GM23338 (cell line): Measurements from ENCODE around the gene LRP10. TPM values are rescaled to one million over a fixed set of nuclear protein-coding genes. Genes with fewer than 3 reads are reported as not detected.
A peak's percentile ranks its signal among the peaks of the same experiment; 100 is the strongest.

Experiments
- ATAC-seq: fragments of 200-7000 bp; cut with Tn5 transposase; 3 replicates; pipeline ENCODE4 v1.9.1; 2020
- DNase-seq: peaks from one replicate; pipeline ENCODE4 v3.0.0-alpha.2; 2015; ENCODE audit warnings: low spot score
- H2AFZ ChIP-seq: fragments of 200-600 bp; sonication (generic); 2 replicates; pipeline ENCODE4 v1.8.0; 2016; ENCODE audit warnings: antibody characterized with exemption, mild to moderate bottlenecking, moderate library complexity
- H3F3A ChIP-seq: fragments of 200-600 bp; sonication (generic); replicated peaks from 2 replicates; pipeline ENCODE4 v1.8.0; 2017; ENCODE audit warnings: antibody characterized with exemption, mixed run types, low read depth
- H3K27ac ChIP-seq: fragments of 200-600 bp; sonication (generic); 2 replicates; pipeline ENCODE4 v1.6.1; 2016; ENCODE audit warnings: low read depth
- H3K27me3 ChIP-seq: fragments of 200-600 bp; sonication (generic); 2 replicates; pipeline ENCODE4 v1.8.0; 2016; ENCODE audit warnings: mild to moderate bottlenecking, mixed run types, moderate library complexity; ENCODE audit not compliant: insufficient read depth
- H3K36me3 ChIP-seq: fragments of 200-600 bp; sonication (generic); 2 replicates; pipeline ENCODE4 v1.8.0; 2016; ENCODE audit warnings: mild to moderate bottlenecking; ENCODE audit not compliant: insufficient read depth
- H3K4me1 ChIP-seq: fragments of 200-600 bp; sonication (generic); 2 replicates; pipeline ENCODE4 v1.8.0; 2016; ENCODE audit warnings: mild to moderate bottlenecking, moderate library complexity; ENCODE audit not compliant: insufficient read depth
- H3K4me2 ChIP-seq: fragments of 200-600 bp; sonication (generic); 2 replicates; pipeline ENCODE4 v1.7.1; 2017; ENCODE audit warnings: mixed run types
- H3K4me3 ChIP-seq: fragments of 200-600 bp; sonication (generic); 2 replicates; pipeline ENCODE4 v1.6.1; 2016; ENCODE audit warnings: mixed run types
- H3K79me2 ChIP-seq: fragments of 200-600 bp; sonication (generic); replicated peaks from 2 replicates; pipeline ENCODE4 v1.8.0; 2017; ENCODE audit warnings: mild to moderate bottlenecking; ENCODE audit not compliant: insufficient read depth
- H3K9me2 ChIP-seq: fragments of 200-600 bp; sonication (generic); 2 replicates; pipeline ENCODE4 v1.8.0; 2017; ENCODE audit not compliant: insufficient read depth
- H4K20me1 ChIP-seq: fragments of 200-600 bp; sonication (generic); replicated peaks from 2 replicates; pipeline ENCODE4 v1.8.0; 2017; ENCODE audit warnings: mild to moderate bottlenecking; ENCODE audit not compliant: insufficient read depth
- H3K27ac Mint-ChIP-seq: 2 replicates; pipeline ENCODE4 v1.8.0; 2020; ENCODE audit warnings: inconsistent platforms, mild to moderate bottlenecking, moderate library complexity, mixed read lengths
- H3K27me3 Mint-ChIP-seq: 3 replicates; pipeline ENCODE4 v1.8.0; 2022; ENCODE audit warnings: low read depth, mild to moderate bottlenecking, moderate library complexity, mixed read lengths, inconsistent platforms; ENCODE audit not compliant: insufficient read depth, poor library complexity
- H3K36me3 Mint-ChIP-seq: 3 replicates; pipeline ENCODE4 v1.8.0; 2021; ENCODE audit warnings: low read depth, mild to moderate bottlenecking, inconsistent platforms, moderate library complexity, mixed read lengths
- H3K4me1 Mint-ChIP-seq: 3 replicates; pipeline ENCODE4 v1.8.0; 2020; ENCODE audit warnings: mild to moderate bottlenecking, inconsistent platforms, mixed read lengths
- H3K4me3 Mint-ChIP-seq: 3 replicates; pipeline ENCODE4 v1.8.0; 2021; ENCODE audit warnings: moderate library complexity, mild to moderate bottlenecking, inconsistent platforms, mixed read lengths
- H3K9me3 Mint-ChIP-seq: 3 replicates; pipeline ENCODE4 v1.8.0; 2020; ENCODE audit warnings: moderate library complexity, mild to moderate bottlenecking, inconsistent platforms, mixed read lengths
- CREB1 ChIP-seq: fragments of 250-450 bp; sonication (Bioruptor Pico); IDR thresholded peaks from 2 replicates; pipeline ENCODE4 v1.5.0; 2020; ENCODE audit warnings: low read depth, mild to moderate bottlenecking, moderate library complexity
- EZH2 ChIP-seq: fragments of 200-600 bp; sonication (generic); IDR thresholded peaks from one replicate; pipeline ENCODE4 v1.8.0; 2017; ENCODE audit warnings: antibody characterized with exemption, mild to moderate bottlenecking, low read depth; ENCODE audit not compliant: unreplicated experiment
- EZH2phosphoT487 ChIP-seq: fragments of 200-600 bp; sonication (generic); IDR thresholded peaks from one replicate; pipeline ENCODE4 v1.8.1; 2018; ENCODE audit warnings: antibody characterized with exemption; ENCODE audit not compliant: unreplicated experiment
- NANOG ChIP-seq: IDR thresholded peaks from 2 replicates; pipeline ENCODE4 v1.6.1; 2016; ENCODE audit warnings: antibody characterized with exemption, borderline replicate concordance
- POLR2AphosphoS5 ChIP-seq: IDR thresholded peaks from 2 replicates; pipeline ENCODE4 v1.6.1; 2016; ENCODE audit warnings: antibody characterized with exemption, low read depth
- ZNF114 ChIP-seq: fragments of 250-450 bp; sonication (Bioruptor Pico); IDR thresholded peaks from 2 replicates; pipeline ENCODE4 v1.5.0; 2020; ENCODE audit warnings: mild to moderate bottlenecking, moderate library complexity
- polyA plus RNA-seq: library from polyadenylated mRNA; unstranded; fragments of >200 nt; fragmentation: Nextera tagmentation; extraction: Ambion mirVana; gene quantifications from 2 replicates; pipeline ENCODE4 v1.2.1, GENCODE V29; 2016
- total RNA-seq: library from RNA; depleted of rRNA; stranded (reverse); fragments of >200 nt; shearing (Covaris generic); gene quantifications from 2 replicates; pipeline ENCODE4 v1.2.3, GENCODE V29; 2014
- TF ChIP-seq, protein P1 (sequence below): IDR thresholded peaks from 2 replicates; pipeline ENCODE4 v1.6.1; 2016; ENCODE audit warnings: antibody characterized with exemption
- TF ChIP-seq, protein P2 (sequence below): fragments of 250-450 bp; sonication (Bioruptor Pico); IDR thresholded peaks from 2 replicates; pipeline ENCODE4 v1.5.0; 2020; ENCODE audit warnings: mild to moderate bottlenecking, moderate library complexity
- TF ChIP-seq, protein P3 (sequence below): IDR thresholded peaks from one replicate; pipeline ENCODE4 v1.6.1; 2018; ENCODE audit warnings: antibody characterized with exemption; ENCODE audit not compliant: unreplicated experiment

Gene LRP10
- total and polyA plus RNA-seq, 2 experiments from 2014 or later: 6.4 to 18.1 TPM

DNA sequence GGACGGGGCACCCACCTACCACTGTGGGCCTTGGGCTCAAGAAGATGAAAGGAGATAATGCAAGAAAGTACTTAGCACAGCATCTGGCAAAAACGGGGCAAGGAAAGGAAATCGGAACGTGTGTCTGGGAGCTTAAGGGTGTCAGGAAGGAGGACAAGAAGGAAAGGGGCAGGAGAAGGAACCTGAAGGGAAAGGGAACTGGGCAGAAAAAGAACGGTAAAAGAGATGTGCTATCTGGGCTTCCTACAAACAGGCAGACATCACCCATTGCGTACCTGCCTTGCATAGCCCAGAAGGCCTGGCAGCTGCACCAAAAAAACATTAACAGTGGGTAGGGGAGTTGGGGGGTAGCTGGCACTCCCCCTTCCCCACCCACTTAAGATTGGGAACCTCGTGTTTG is 10.5 kb downstream of the LRP10 start (continued):
- TF ChIP-seq, protein P1, sequence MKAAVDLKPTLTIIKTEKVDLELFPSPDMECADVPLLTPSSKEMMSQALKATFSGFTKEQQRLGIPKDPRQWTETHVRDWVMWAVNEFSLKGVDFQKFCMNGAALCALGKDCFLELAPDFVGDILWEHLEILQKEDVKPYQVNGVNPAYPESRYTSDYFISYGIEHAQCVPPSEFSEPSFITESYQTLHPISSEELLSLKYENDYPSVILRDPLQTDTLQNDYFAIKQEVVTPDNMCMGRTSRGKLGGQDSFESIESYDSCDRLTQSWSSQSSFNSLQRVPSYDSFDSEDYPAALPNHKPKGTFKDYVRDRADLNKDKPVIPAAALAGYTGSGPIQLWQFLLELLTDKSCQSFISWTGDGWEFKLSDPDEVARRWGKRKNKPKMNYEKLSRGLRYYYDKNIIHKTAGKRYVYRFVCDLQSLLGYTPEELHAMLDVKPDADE: no peak
- TF ChIP-seq, protein P2, sequence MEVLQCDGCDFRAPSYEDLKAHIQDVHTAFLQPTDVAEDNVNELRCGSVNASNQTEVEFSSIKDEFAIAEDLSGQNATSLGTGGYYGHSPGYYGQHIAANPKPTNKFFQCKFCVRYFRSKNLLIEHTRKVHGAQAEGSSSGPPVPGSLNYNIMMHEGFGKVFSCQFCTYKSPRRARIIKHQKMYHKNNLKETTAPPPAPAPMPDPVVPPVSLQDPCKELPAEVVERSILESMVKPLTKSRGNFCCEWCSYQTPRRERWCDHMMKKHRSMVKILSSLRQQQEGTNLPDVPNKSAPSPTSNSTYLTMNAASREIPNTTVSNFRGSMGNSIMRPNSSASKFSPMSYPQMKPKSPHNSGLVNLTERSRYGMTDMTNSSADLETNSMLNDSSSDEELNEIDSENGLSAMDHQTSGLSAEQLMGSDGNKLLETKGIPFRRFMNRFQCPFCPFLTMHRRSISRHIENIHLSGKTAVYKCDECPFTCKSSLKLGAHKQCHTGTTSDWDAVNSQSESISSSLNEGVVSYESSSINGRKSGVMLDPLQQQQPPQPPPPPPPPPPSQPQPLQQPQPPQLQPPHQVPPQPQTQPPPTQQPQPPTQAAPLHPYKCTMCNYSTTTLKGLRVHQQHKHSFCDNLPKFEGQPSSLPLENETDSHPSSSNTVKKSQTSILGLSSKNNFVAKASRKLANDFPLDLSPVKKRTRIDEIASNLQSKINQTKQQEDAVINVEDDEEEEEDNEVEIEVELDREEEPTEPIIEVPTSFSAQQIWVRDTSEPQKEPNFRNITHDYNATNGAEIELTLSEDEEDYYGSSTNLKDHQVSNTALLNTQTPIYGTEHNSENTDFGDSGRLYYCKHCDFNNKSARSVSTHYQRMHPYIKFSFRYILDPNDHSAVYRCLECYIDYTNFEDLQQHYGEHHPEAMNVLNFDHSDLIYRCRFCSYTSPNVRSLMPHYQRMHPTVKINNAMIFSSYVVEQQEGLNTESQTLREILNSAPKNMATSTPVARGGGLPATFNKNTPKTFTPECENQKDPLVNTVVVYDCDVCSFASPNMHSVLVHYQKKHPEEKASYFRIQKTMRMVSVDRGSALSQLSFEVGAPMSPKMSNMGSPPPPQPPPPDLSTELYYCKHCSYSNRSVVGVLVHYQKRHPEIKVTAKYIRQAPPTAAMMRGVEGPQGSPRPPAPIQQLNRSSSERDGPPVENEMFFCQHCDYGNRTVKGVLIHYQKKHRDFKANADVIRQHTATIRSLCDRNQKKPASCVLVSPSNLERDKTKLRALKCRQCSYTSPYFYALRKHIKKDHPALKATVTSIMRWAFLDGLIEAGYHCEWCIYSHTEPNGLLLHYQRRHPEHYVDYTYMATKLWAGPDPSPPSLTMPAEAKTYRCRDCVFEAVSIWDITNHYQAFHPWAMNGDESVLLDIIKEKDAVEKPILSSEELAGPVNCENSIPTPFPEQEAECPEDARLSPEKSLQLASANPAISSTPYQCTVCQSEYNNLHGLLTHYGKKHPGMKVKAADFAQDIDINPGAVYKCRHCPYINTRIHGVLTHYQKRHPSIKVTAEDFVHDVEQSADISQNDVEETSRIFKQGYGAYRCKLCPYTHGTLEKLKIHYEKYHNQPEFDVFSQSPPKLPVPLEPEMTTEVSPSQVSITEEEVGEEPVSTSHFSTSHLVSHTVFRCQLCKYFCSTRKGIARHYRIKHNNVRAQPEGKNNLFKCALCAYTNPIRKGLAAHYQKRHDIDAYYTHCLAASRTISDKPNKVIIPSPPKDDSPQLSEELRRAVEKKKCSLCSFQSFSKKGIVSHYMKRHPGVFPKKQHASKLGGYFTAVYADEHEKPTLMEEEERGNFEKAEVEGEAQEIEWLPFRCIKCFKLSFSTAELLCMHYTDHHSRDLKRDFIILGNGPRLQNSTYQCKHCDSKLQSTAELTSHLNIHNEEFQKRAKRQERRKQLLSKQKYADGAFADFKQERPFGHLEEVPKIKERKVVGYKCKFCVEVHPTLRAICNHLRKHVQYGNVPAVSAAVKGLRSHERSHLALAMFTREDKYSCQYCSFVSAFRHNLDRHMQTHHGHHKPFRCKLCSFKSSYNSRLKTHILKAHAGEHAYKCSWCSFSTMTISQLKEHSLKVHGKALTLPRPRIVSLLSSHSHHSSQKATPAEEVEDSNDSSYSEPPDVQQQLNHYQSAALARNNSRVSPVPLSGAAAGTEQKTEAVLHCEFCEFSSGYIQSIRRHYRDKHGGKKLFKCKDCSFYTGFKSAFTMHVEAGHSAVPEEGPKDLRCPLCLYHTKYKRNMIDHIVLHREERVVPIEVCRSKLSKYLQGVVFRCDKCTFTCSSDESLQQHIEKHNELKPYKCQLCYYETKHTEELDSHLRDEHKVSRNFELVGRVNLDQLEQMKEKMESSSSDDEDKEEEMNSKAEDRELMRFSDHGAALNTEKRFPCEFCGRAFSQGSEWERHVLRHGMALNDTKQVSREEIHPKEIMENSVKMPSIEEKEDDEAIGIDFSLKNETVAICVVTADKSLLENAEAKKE (CRISPR knock-in tag): no peak
- no peak for TF ChIP-seq CREB1 (CRISPR knock-in tag)

DNA sequence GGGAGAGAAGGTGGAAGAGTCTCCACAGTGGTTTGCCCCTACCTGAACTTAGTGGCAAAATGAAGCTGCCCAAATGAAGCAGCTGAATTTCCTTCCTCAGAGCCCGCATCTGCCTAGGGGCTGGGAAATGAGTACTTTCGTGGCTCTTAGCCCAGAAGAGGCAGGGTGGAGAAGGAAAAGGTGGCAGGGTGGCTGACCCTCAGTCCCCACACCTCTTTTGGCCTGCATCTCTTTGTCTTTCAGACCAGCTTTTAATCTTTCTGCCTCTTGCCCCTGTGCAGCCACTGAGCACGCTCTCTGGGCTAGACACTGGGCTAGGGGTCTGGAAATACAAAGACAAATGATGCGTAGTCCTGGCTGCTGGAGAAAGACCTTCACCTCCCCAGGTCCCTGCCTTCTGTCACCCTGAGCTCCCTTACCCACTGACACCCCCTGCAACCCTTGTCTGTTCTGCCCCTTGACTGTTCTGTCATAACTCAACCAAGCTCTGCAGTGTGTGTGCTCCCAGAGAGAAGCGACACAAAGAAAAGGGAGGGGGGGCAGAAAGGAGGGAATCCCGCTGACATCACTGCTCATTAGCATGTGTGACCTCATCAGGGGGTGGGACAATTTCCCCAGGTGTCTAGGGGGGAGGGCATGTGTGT is 11.1 kb downstream of the LRP10 start:
- ATAC-seq (peak; percentile 16), DNase-seq (peak; percentile 90)
- Mint-ChIP-seq H3K27ac (peak overlapping the region; percentile 73), H3K4me3 (peak overlapping the region; percentile 74), H3K36me3 (peaks cover 14% of the 10 kb centered on the region; the same call in 2 of the 3 replicates), H3K4me1 (peaks cover 41% of the 10 kb centered on the region), H3K9me3 (no peaks in the 10 kb centered on the region; the same call in 2 of the 3 replicates), H3K27me3 (peaks cover 32% of the 10 kb centered on the region)
- H4K20me1 ChIP-seq: no peaks in the 10 kb centered on the region
- peak overlapping the region; percentile 85 for H3K4me2 ChIP-seq
- H3K27me3 ChIP-seq: peaks cover 17% of the 10 kb centered on the region
- peak overlapping the region; percentile 47 for H3K4me3 ChIP-seq
- TF ChIP-seq CREB1 (CRISPR knock-in tag) (peak; percentile 78), ZNF114 (no peak), EZH2 (no peak), EZH2phosphoT487 (no peak), POLR2AphosphoS5 (peak; percentile 41; the same call in 1 of the 2 replicates), NANOG (no peak)
- TF ChIP-seq, protein P3, sequence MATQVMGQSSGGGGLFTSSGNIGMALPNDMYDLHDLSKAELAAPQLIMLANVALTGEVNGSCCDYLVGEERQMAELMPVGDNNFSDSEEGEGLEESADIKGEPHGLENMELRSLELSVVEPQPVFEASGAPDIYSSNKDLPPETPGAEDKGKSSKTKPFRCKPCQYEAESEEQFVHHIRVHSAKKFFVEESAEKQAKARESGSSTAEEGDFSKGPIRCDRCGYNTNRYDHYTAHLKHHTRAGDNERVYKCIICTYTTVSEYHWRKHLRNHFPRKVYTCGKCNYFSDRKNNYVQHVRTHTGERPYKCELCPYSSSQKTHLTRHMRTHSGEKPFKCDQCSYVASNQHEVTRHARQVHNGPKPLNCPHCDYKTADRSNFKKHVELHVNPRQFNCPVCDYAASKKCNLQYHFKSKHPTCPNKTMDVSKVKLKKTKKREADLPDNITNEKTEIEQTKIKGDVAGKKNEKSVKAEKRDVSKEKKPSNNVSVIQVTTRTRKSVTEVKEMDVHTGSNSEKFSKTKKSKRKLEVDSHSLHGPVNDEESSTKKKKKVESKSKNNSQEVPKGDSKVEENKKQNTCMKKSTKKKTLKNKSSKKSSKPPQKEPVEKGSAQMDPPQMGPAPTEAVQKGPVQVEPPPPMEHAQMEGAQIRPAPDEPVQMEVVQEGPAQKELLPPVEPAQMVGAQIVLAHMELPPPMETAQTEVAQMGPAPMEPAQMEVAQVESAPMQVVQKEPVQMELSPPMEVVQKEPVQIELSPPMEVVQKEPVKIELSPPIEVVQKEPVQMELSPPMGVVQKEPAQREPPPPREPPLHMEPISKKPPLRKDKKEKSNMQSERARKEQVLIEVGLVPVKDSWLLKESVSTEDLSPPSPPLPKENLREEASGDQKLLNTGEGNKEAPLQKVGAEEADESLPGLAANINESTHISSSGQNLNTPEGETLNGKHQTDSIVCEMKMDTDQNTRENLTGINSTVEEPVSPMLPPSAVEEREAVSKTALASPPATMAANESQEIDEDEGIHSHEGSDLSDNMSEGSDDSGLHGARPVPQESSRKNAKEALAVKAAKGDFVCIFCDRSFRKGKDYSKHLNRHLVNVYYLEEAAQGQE: no peak
- H3K4me1 ChIP-seq: peaks cover 28% of the 10 kb centered on the region
- H3K79me2 ChIP-seq: no peaks in the 10 kb centered on the region
- no peaks in the 10 kb centered on the region for H3K9me2 ChIP-seq
- peak overlapping the region; percentile 33; the same call in 1 of the 2 replicates for H2AFZ ChIP-seq
- H3K27ac ChIP-seq: no peak overlapping the region
- peaks cover 8% of the 10 kb centered on the region; the same call in 1 of the 2 replicates for H3F3A ChIP-seq
- no peaks in the 10 kb centered on the region for H3K36me3 ChIP-seq
